Stimulated activated naive CD8-positive, alpha-beta T cell treated with anti-CD3 and anti-CD28 coated beads, Interleukin-15, amount 100 ng/mL, for 72 hours (primary cell): ENCODE measurements around the gene MYO6.
A peak's percentile ranks its signal among the peaks of the same experiment; 100 is the strongest.

Experiments used
- ATAC-seq: fragments of 150-1000 bp; cut with Tn5 transposase; 2 replicates; pipeline ENCODE4 v1.10.0; 2021; ENCODE audit warnings: mild to moderate bottlenecking, moderate library complexity
- DNase-seq, 2 donors: peaks; one replicate each; pipeline ENCODE4 v3.0.0; 2021 to 2022
- H3K27ac Mint-ChIP-seq, 2 donors: one replicate each; pipeline ENCODE4 v1.8.0; 2022; ENCODE audit warnings: mild to moderate bottlenecking in 2 of 2, mixed read lengths in 2 of 2, moderate library complexity in 2 of 2
- H3K27me3 Mint-ChIP-seq: one replicate; pipeline ENCODE4 v1.8.0; 2022; ENCODE audit warnings: mixed read lengths
- H3K4me1 Mint-ChIP-seq: one replicate; pipeline ENCODE4 v1.8.0; 2022; ENCODE audit warnings: mild to moderate bottlenecking, mixed read lengths
- H3K4me3 Mint-ChIP-seq, 2 donors: one replicate each; pipeline ENCODE4 v1.8.0; 2022; ENCODE audit warnings: mild to moderate bottlenecking in 2 of 2, mixed read lengths in 2 of 2, moderate library complexity in 1 of 2
- H3K9me3 Mint-ChIP-seq, 2 donors: one replicate each; pipeline ENCODE4 v1.8.0; 2022; ENCODE audit warnings: mixed read lengths in 2 of 2

MYO6 gene

DNA sequence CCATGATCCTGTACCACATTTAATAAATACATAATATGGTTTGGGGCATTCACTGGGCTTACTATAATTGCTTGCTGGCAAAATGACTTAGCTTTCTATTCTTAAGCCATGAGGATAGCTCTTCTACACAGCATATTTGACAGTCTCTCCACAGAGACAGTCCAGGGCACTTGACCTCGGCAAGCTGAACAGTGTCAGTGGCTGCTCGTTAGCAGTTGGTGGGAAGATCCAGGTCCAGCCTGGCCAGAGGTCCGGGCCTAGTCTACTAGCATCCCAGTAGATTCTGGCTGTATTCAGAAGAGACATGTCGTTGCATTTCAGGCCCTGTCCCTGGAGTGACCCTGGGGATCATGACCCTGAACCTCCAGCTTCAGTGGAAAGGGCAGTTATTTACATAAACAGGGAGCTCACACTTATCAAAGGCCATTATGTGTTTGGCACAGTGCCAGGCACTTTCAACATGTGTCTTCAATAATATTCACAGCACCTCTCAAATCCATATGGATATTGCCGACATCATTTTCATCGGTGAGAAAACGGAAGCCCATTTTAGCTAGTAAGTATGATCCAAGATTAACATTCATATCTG is 184.4 kb downstream of the MYO6 start:
- ATAC-seq (no peak), DNase-seq (no peak)
- H3K4me1 Mint-ChIP-seq: peaks cover 10% of the 10 kb centered on the region
- no peak overlapping the region for H3K27ac Mint-ChIP-seq
- no peaks in the 10 kb centered on the region for H3K9me3 Mint-ChIP-seq
- H3K27me3 Mint-ChIP-seq: peaks cover 41% of the 10 kb centered on the region
- H3K4me3 Mint-ChIP-seq: no peak overlapping the region

GRCh38 chr6:75934643-75935472 is 185.8 kb downstream of the MYO6 start:
- H3K27ac Mint-ChIP-seq: peak overlapping the region; percentile 62 to 64
- ATAC-seq: peak; percentile 62

GRCh38 chr6:75935473-75935793 is 186.4 kb downstream of the MYO6 start:
- peak overlapping the region in 1 of 2 donors; percentile 48 for H3K4me3 Mint-ChIP-seq
- H3K4me1 Mint-ChIP-seq: peaks cover 10% of the 10 kb centered on the region
- ATAC-seq (peak; percentile 14), DNase-seq (no peak)
- peaks cover 41% of the 10 kb centered on the region for H3K27me3 Mint-ChIP-seq
- no peak overlapping the region for H3K27ac Mint-ChIP-seq
- no peaks in the 10 kb centered on the region for H3K9me3 Mint-ChIP-seq

More at GRCh38 chr6:75934643-75935472, 185.8 kb downstream of the MYO6 start:
- Mint-ChIP-seq H3K4me1 (peaks cover 10% of the 10 kb centered on the region), H3K4me3 (peak overlapping the region; percentile 48 to 59), H3K9me3 (no peaks in the 10 kb centered on the region), H3K27me3 (peaks cover 41% of the 10 kb centered on the region)
- DNase-seq: peak; percentile 13 to 32

GRCh38 chr6:75936682-75937081 is 187.6 kb downstream of the MYO6 start:
- H3K9me3 Mint-ChIP-seq: no peaks in the 10 kb centered on the region
- no peak for DNase-seq
- H3K4me3 Mint-ChIP-seq: no peak overlapping the region
- H3K27me3 Mint-ChIP-seq: peaks cover 41% of the 10 kb centered on the region
- no peak overlapping the region for H3K27ac Mint-ChIP-seq
- H3K4me1 Mint-ChIP-seq: peaks cover 10% of the 10 kb centered on the region
- peak; percentile 28 for ATAC-seq

DNA sequence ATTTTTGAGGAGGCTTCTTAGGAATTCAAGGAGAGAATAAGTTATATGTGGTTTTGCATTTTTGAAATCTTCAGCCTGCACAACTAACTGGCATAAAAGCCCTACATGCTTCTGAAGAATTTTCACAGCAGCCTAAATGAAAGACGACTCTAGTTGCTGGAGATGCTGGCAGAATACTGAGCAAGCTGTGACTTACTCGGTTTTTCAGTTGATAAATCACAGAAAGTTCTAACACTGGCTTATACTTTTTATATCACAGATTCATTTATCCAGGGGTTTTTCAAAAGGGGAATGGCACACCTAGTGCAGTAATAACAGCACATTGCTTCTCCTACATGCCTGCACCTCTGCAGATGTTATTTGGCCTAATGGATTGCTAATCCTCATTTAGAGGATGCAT is 188.8 kb downstream of the MYO6 start:
- ATAC-seq (no peak), DNase-seq (no peak)
- no peak overlapping the region for H3K27ac Mint-ChIP-seq
- no peaks in the 10 kb centered on the region for H3K9me3 Mint-ChIP-seq
- no peak overlapping the region for H3K4me3 Mint-ChIP-seq
- H3K27me3 Mint-ChIP-seq: peaks cover 41% of the 10 kb centered on the region
- peaks cover 10% of the 10 kb centered on the region for H3K4me1 Mint-ChIP-seq

DNA sequence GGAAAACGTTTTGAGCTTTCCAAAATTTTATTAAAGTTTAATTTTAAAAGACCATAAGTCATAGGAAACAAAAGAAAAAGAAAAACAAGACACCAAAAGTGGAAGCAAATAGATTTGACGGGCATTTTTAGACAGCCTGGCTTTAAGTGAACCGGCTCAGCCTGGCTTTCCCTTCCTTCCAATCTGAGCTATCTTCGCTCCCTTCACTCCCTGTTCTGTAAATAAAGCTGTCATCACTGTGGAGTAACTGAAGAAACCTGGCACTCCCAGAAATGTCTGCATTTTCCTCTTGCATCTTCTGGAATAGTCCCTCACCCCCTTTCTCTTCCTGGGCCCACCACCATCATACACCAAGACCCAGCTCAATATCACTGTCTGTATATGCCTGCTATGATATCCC is 191.5 kb downstream of the MYO6 start:
- Mint-ChIP-seq H3K4me1 (no peaks in the 10 kb centered on the region), H3K9me3 (no peaks in the 10 kb centered on the region), H3K27ac (no peak overlapping the region), H3K4me3 (no peak overlapping the region), H3K27me3 (peaks cover 30% of the 10 kb centered on the region)
- no peak for DNase-seq
- no peak for ATAC-seq

GRCh38 chr6:75941509-75941908 is 192.5 kb downstream of the MYO6 start:
- no peaks in the 10 kb centered on the region for H3K9me3 Mint-ChIP-seq
- no peak for ATAC-seq
- peaks cover 21% of the 10 kb centered on the region for H3K27me3 Mint-ChIP-seq
- H3K4me1 Mint-ChIP-seq: no peaks in the 10 kb centered on the region
- H3K27ac Mint-ChIP-seq: no peak overlapping the region
- no peak overlapping the region for H3K4me3 Mint-ChIP-seq
- DNase-seq: no peak

DNA sequence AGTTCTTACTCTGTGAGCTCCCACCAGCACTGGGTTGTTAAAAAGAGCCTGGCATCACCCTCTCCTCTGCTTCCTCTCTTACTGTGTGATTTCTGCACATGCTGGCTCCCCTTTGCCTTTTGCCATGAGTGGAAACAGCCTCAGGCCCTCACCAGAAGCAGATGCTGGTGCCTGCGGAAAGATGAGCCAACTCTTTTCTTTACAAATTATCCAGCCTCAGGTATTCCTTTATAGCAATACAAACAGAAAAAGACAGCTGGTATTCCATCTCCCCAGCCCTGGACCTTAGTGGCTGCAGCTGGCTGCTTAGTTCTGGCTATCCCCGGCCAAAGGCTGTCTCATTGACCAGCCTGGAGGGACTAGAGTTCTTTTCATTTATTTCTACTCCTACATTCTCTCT is 194.3 kb downstream of the MYO6 start:
- Mint-ChIP-seq H3K4me1 (no peaks in the 10 kb centered on the region), H3K27me3 (peaks cover 14% of the 10 kb centered on the region), H3K27ac (no peak overlapping the region), H3K9me3 (no peaks in the 10 kb centered on the region), H3K4me3 (no peak overlapping the region)
- DNase-seq (no peak), ATAC-seq (no peak)

GRCh38 chr6:75946146-75946831 is 197.2 kb downstream of the MYO6 start:
- no peaks in the 10 kb centered on the region for H3K9me3 Mint-ChIP-seq
- no peak for DNase-seq
- ATAC-seq: no peak
- no peak overlapping the region for H3K4me3 Mint-ChIP-seq
- no peak overlapping the region for H3K27ac Mint-ChIP-seq
- H3K4me1 Mint-ChIP-seq: no peaks in the 10 kb centered on the region
- peaks cover 14% of the 10 kb centered on the region for H3K27me3 Mint-ChIP-seq

- H3K4me1 Mint-ChIP-seq: no peaks in the 10 kb centered on the region
Observed at GRCh38 chr6:75947935-75948334, 198.9 kb downstream of the MYO6 start.

GRCh38 chr6:75952128-75952527 is 203.1 kb downstream of the MYO6 start:
- ATAC-seq (no peak), DNase-seq (no peak)
- Mint-ChIP-seq H3K9me3 (no peaks in the 10 kb centered on the region), H3K4me3 (no peak overlapping the region), H3K27me3 (no peaks in the 10 kb centered on the region), H3K4me1 (no peaks in the 10 kb centered on the region), H3K27ac (no peak overlapping the region)

More at GRCh38 chr6:75947935-75948334, 198.9 kb downstream of the MYO6 start:
- H3K27me3 Mint-ChIP-seq: peaks cover 13% of the 10 kb centered on the region
- no peak overlapping the region for H3K4me3 Mint-ChIP-seq
- no peak overlapping the region for H3K27ac Mint-ChIP-seq
- H3K9me3 Mint-ChIP-seq: no peaks in the 10 kb centered on the region
- DNase-seq (no peak), ATAC-seq (no peak)

DNA sequence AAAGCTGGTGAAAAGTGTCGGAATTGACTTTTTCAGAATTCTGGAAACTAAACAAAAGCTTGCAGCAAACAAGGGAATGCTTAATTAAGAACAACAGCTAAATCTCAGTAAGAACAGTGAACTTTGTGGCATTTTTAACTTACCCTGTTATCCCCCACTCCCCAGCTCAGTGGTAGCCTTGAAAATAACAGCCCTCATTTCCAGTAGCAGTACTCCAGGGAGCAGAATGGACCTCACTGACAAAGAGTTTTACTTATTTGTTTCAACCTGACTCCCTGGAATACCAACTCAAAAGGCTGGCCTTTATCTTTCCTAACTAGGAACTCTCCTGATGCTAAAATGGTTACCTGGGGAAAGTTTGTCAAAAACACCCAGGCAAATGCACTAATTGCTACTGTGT is 214.5 kb downstream of the MYO6 start:
- no peaks in the 10 kb centered on the region for H3K27me3 Mint-ChIP-seq
- H3K4me1 Mint-ChIP-seq: no peaks in the 10 kb centered on the region
- no peaks in the 10 kb centered on the region for H3K9me3 Mint-ChIP-seq
- H3K4me3 Mint-ChIP-seq: no peak overlapping the region
- ATAC-seq: no peak
- no peak overlapping the region for H3K27ac Mint-ChIP-seq
- DNase-seq: no peak

DNA sequence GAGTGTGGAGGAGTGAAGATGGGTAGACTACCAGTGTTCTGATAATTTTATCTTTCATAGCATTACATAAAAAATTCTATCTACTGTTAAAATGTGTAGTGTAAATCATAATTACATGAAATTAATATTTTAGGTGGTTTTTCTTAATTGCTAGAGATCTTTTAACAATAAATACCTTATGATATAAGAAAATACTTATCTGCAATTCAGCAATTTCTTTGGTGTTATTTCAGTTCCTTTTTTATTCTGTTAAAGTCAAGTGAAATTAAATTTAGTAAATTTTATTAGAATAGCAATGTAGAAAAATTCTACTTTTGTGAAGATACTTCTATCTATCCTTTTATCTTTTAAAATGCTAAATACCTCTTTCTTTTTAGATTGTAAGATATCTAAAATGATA is 219.1 kb downstream of the MYO6 start:
- H3K4me3 Mint-ChIP-seq: no peak overlapping the region
- H3K9me3 Mint-ChIP-seq: no peaks in the 10 kb centered on the region
- no peaks in the 10 kb centered on the region for H3K27me3 Mint-ChIP-seq
- H3K27ac Mint-ChIP-seq: no peak overlapping the region
- ATAC-seq (no peak), DNase-seq (no peak)
- no peaks in the 10 kb centered on the region for H3K4me1 Mint-ChIP-seq
